ENCODE results near the gene STXBP5L. TPM values are rescaled to one million over a fixed set of nuclear protein-coding genes. Genes with fewer than 3 reads are reported as not detected.

Gene STXBP5L
- total RNA-seq, 1 experiment from 2014 or later = 5.9 TPM

DNA sequence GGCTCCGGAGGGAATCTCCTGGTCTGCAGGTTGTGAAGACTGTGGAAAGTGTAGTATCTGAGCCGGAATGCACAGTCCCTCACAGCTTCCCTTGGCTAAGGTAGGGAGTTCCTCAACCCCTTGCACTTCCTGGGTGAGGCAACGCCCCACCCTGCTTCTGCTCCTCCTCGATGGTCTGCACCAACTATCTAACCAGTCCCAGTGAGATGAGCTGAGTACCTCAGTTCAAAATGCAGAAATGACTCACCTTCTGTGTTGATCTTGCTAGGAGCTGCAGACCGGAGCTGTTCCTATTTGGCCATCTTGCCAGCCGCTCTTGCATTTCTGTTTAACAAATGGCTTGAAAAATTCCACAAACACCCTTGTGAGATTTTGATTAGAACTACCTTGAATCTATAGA is 156.1 kb downstream of the STXBP5L start (continued):
- TF ChIP-seq ELF4 (CRISPR knock-in tag; IDR thresholded peaks at IDR 0.05; ENCODE audit: low read depth) = no peak
- no peak for TF ChIP-seq E2F5 (CRISPR knock-in tag; IDR thresholded peaks at IDR 0.05)
- no peak for TF ChIP-seq TP53 (CRISPR knock-in tag; IDR thresholded peaks at IDR 0.05)

DNA sequence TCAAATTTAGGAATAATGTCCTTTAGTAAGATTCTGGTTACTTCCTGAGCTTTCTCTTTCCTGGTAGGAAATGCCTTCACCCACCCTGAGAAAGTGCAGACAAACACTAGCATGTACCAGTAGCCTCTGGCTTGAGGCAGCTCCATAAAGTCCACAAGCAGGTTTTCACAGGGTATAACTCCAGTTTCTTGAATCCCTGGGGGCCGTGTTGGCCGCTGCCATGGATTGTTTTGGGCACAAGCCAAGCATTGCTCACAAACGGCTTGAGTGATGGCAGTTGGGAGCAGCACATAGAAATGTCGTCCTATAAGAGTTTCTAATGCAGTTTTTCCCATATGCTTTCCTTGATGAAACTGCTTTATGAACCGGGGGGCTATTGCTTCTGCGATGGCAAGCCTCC is 164.1 kb downstream of the STXBP5L start:
- DNase-seq (ENCODE audit: low spot score) (no peak), ATAC-seq (no peak)
- no peak for TF ChIP-seq TP53 (CRISPR knock-in tag; IDR thresholded peaks at IDR 0.05)
- no peak for TF ChIP-seq E2F1 (CRISPR knock-in tag; IDR thresholded peaks at IDR 0.05)
- TF ChIP-seq CREB1 (CRISPR knock-in tag; IDR thresholded peaks at IDR 0.05) = no peak
- TF ChIP-seq MLX (CRISPR knock-in tag; IDR thresholded peaks at IDR 0.05) = no peak
- no peak for TF ChIP-seq GTF2I (CRISPR knock-in tag; conservative IDR thresholded peaks at IDR 0.05)
- TF ChIP-seq, protein P1, sequence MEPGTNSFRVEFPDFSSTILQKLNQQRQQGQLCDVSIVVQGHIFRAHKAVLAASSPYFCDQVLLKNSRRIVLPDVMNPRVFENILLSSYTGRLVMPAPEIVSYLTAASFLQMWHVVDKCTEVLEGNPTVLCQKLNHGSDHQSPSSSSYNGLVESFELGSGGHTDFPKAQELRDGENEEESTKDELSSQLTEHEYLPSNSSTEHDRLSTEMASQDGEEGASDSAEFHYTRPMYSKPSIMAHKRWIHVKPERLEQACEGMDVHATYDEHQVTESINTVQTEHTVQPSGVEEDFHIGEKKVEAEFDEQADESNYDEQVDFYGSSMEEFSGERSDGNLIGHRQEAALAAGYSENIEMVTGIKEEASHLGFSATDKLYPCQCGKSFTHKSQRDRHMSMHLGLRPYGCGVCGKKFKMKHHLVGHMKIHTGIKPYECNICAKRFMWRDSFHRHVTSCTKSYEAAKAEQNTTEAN (CRISPR knock-in tag; IDR thresholded peaks at IDR 0.05) = no peak
- TF ChIP-seq E2F5 (CRISPR knock-in tag; IDR thresholded peaks at IDR 0.05) = no peak
- TF ChIP-seq, protein P2, sequence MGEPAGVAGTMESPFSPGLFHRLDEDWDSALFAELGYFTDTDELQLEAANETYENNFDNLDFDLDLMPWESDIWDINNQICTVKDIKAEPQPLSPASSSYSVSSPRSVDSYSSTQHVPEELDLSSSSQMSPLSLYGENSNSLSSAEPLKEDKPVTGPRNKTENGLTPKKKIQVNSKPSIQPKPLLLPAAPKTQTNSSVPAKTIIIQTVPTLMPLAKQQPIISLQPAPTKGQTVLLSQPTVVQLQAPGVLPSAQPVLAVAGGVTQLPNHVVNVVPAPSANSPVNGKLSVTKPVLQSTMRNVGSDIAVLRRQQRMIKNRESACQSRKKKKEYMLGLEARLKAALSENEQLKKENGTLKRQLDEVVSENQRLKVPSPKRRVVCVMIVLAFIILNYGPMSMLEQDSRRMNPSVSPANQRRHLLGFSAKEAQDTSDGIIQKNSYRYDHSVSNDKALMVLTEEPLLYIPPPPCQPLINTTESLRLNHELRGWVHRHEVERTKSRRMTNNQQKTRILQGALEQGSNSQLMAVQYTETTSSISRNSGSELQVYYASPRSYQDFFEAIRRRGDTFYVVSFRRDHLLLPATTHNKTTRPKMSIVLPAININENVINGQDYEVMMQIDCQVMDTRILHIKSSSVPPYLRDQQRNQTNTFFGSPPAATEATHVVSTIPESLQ (CRISPR knock-in tag; IDR thresholded peaks at IDR 0.05) = no peak
- no peak for TF ChIP-seq ZSCAN18 (CRISPR knock-in tag; IDR thresholded peaks at IDR 0.05)
- TF ChIP-seq, protein P3, sequence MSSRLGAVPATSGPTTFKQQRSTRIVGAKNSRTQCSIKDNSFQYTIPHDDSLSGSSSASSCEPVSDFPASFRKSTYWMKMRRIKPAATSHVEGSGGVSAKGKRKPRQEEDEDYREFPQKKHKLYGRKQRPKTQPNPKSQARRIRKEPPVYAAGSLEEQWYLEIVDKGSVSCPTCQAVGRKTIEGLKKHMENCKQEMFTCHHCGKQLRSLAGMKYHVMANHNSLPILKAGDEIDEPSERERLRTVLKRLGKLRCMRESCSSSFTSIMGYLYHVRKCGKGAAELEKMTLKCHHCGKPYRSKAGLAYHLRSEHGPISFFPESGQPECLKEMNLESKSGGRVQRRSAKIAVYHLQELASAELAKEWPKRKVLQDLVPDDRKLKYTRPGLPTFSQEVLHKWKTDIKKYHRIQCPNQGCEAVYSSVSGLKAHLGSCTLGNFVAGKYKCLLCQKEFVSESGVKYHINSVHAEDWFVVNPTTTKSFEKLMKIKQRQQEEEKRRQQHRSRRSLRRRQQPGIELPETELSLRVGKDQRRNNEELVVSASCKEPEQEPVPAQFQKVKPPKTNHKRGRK (CRISPR knock-in tag; IDR thresholded peaks at IDR 0.05; ENCODE audit: borderline replicate concordance) = no peak
- TF ChIP-seq ERG (CRISPR knock-in tag; IDR thresholded peaks at IDR 0.05) = no peak
- TF ChIP-seq, protein P4, sequence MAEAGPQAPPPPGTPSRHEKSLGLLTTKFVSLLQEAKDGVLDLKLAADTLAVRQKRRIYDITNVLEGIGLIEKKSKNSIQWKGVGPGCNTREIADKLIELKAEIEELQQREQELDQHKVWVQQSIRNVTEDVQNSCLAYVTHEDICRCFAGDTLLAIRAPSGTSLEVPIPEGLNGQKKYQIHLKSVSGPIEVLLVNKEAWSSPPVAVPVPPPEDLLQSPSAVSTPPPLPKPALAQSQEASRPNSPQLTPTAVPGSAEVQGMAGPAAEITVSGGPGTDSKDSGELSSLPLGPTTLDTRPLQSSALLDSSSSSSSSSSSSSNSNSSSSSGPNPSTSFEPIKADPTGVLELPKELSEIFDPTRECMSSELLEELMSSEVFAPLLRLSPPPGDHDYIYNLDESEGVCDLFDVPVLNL (CRISPR knock-in tag; IDR thresholded peaks at IDR 0.05; ENCODE audit: borderline replicate concordance, low read depth) = no peak
- Mint-ChIP-seq H3K27me3 (ENCODE audit: low read depth) (no peaks in the 10 kb centered on the region; the same call in 1 of the 2 replicates), H3K9me3 (peaks cover 20% of the 10 kb centered on the region), H3K4me1 (no peaks in the 10 kb centered on the region), H3K4me3 (no peak overlapping the region), H3K27ac (no peak overlapping the region), H3K36me3 (peaks cover 13% of the 10 kb centered on the region)
- ChIA-PET CTCF (no interaction called here), POLR2A (no interaction called here)

All from WTC11 (cell line).